ENCODE results near the gene DPP10. TPM values are rescaled to one million over a fixed set of nuclear protein-coding genes. Genes with fewer than 3 reads are reported as not detected.

Gene DPP10
- total and polyA plus RNA-seq, 10 of the 15 experiments (the other 5 are each of a cell fraction or from before 2014, with no cell fraction given) = not detected

GRCh38 chr2:114659880-114660279 lies 217.4 kb downstream of the DPP10 start (continued):
- no peak for TF ChIP-seq NR2C1 (IDR thresholded peaks at IDR 0.05)
- no peak for TF ChIP-seq TCF3 (IDR thresholded peaks at IDR 0.05; ENCODE audit: borderline replicate concordance, insufficient read depth, low read depth, low read length)
- TF ChIP-seq POLR2A (IDR thresholded peaks at IDR 0.05; ENCODE audit: low read depth, low read length) = no peak
- TF ChIP-seq BACH1 (IDR thresholded peaks at IDR 0.05; ENCODE audit: borderline replicate concordance) = no peak

- SMC1A ChIA-PET (ENCODE audit: uncharacterized antibody, unreplicated experiment) = no interaction called here
- no peak overlapping the region for H2AFZ ChIP-seq (ENCODE audit: control insufficient read depth, low read depth, low read length)
- H3K36me3 ChIP-seq (ENCODE audit: control insufficient read depth in 2 of 2, insufficient read depth in 2 of 2, low read length in 1 of 2) = no peaks in the 10 kb centered on the region
- H3K4me2 ChIP-seq (ENCODE audit: control insufficient read depth, insufficient read depth) = no peak overlapping the region
- intact Hi-C loops (cut with micrococcal nuclease; ENCODE audit: unreplicated experiment) (no loop called here), in situ Hi-C loops (cut with MboI) (no loop called here)
- no peaks in the 10 kb centered on the region for H3K9me3 ChIP-seq (replicated peaks; ENCODE audit: control insufficient read depth, insufficient read depth, low read length)
- DNase-seq (ENCODE audit: low read depth, low spot score) (no peak), FAIRE-seq (no peak), ATAC-seq (no peak)
- H4K20me1 ChIP-seq (ENCODE audit: control insufficient read depth, insufficient read depth) = no peaks in the 10 kb centered on the region
- POLR2A ChIA-PET = no interaction called here
- no TSS peak for BruUV-seq (replicated peaks)
- no peak overlapping the region for H3K4me3 ChIP-seq
- H3K9ac ChIP-seq (ENCODE audit: control insufficient read depth, insufficient read depth, low read length) = no peak overlapping the region
- no peaks in the 10 kb centered on the region for H3K27me3 ChIP-seq (replicated peaks in 1 of 2; ENCODE audit: control insufficient read depth in 2 of 2, insufficient read depth in 2 of 2, low read length in 1 of 2)
- 0 out of 2 replicates have a peak, but pooled peaks have one; percentile 18 for TF ChIP-seq GABPA (IDR thresholded peaks at IDR 0.05; ENCODE audit: low read depth)
- TF ChIP-seq NKRF (conservative IDR thresholded peaks at IDR 0.05) = no peak
- H3K27ac ChIP-seq (ENCODE audit: control insufficient read depth, insufficient read depth) = no peak overlapping the region
- no peaks in the 10 kb centered on the region for H3K4me1 ChIP-seq (ENCODE audit: control insufficient read depth, insufficient read depth, low read length)
- H3K79me2 ChIP-seq (ENCODE audit: control insufficient read depth, insufficient read depth, low read length) = no peaks in the 10 kb centered on the region
- 59% methylated on average over 58 of the region's 67 CpGs for WGBS (ENCODE audit: insufficient coverage, insufficient replicate concordance, low lambda C conversion rate, missing lambda C conversion rate)
- RAD21 ChIA-PET (ENCODE audit: unreplicated experiment) = no interaction called here
- CTCF ChIA-PET = no interaction called here
Observed at GRCh38 chr2:114661971-114662939, 219.8 kb downstream of the DPP10 start.

Measured in GM12878 (cell line).